Measurements from ENCODE around the gene MMAB. TPM values are rescaled to one million over a fixed set of nuclear protein-coding genes. Genes with fewer than 3 reads are reported as not detected.

Gene MMAB
- total RNA-seq, 1 experiment from 2014 or later = 97.6 TPM

DNA sequence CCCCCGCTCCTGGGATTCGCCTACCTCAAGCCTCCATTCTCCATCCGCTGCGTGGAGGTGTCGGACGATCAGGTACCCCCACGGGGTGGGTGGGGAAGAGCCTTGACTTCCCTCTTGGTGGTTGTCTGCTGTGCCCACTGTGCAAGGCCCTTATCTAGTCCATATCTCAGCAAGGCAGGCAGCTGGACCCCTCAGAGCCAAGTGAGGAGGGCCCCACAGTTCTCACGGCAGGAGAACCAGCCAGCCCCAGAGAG lies 39.9 kb downstream of the MMAB start:
- CTCF ChIA-PET = no interaction called here
- H3K4me1 ChIP-seq (ENCODE audit: insufficient read depth, low read length, poor library complexity, severe bottlenecking) = no peaks in the 10 kb centered on the region
- H3K9me3 ChIP-seq (ENCODE audit: low read depth, low read length, poor library complexity, severe bottlenecking) = no peaks in the 10 kb centered on the region
- TF ChIP-seq, protein P1, sequence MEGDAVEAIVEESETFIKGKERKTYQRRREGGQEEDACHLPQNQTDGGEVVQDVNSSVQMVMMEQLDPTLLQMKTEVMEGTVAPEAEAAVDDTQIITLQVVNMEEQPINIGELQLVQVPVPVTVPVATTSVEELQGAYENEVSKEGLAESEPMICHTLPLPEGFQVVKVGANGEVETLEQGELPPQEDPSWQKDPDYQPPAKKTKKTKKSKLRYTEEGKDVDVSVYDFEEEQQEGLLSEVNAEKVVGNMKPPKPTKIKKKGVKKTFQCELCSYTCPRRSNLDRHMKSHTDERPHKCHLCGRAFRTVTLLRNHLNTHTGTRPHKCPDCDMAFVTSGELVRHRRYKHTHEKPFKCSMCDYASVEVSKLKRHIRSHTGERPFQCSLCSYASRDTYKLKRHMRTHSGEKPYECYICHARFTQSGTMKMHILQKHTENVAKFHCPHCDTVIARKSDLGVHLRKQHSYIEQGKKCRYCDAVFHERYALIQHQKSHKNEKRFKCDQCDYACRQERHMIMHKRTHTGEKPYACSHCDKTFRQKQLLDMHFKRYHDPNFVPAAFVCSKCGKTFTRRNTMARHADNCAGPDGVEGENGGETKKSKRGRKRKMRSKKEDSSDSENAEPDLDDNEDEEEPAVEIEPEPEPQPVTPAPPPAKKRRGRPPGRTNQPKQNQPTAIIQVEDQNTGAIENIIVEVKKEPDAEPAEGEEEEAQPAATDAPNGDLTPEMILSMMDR (conservative IDR thresholded peaks at IDR 0.05; ENCODE audit: low read depth, low read length) = no peak
- TF ChIP-seq EZH2 (IDR thresholded peaks at IDR 0.05; ENCODE audit: borderline replicate concordance, low read depth, low read length, poor library complexity, severe bottlenecking) = no peak
- intact Hi-C loops (cut with micrococcal nuclease; ENCODE audit: unreplicated experiment) = no loop called here
- H3K4me3 ChIP-seq (ENCODE audit: low read depth, low read length, poor library complexity, severe bottlenecking) = no peak overlapping the region
- H3K27ac ChIP-seq (ENCODE audit: low read depth, low read length, poor library complexity, severe bottlenecking) = no peak overlapping the region
- POLR2A ChIA-PET (ENCODE audit: low non-redundant PET) = no interaction called here
- no TSS peak for BruUV-seq (replicated peaks)
- no peaks in the 10 kb centered on the region for H3K36me3 ChIP-seq (ENCODE audit: insufficient read depth, low read length, poor library complexity, severe bottlenecking)
- no peaks in the 10 kb centered on the region for H3K27me3 ChIP-seq (replicated peaks; ENCODE audit: insufficient read depth, low read depth, low read length, poor library complexity)
- no peak for DNase-seq (ENCODE audit: low spot score)

DNA sequence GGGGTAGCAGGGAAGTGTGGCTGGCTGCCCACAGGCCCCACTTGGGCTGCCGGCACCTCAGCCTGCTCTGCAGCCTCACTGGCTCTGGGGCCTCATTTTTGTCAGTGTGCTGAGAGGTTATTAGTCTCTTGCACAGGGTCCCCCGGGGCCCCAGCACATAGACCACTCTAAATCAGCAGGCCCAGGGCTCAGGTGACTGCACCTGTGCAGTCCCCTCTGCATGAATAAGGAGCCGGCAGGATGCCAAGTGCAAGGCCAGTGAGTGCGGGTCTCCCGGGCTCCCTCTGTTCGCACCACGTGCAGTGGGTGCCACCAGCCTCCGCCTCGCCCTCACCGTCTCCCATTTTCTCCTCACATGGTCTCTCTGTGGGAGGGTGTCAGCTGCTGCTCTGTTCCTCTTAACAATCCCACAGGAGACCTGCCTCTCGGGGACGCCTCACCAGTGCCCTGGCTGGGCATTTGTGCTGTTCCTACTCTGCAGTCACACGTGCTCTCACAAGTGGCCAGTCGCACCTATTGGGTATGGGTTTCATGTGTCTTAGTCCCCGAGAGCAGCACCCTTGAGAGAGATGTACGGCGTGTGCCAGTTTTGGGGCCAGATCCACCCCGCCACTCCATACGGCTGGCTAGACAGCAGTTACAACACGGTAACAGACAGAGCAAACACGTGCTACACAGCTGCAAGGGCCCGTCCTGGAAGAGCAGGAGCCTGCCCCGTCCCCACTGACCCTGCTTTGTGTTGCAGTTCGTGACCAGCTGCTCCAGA lies 40.4 kb downstream of the MMAB start:
- POLR2A ChIA-PET (ENCODE audit: low non-redundant PET) = no interaction called here
- H3K4me1 ChIP-seq (ENCODE audit: insufficient read depth, low read length, poor library complexity, severe bottlenecking) = no peaks in the 10 kb centered on the region

GRCh38 chr12:109531411-109531810 lies 41.9 kb downstream of the MMAB start:
- POLR2A ChIA-PET (ENCODE audit: low non-redundant PET) = no interaction called here
- CTCF ChIA-PET = no interaction called here
- no peaks in the 10 kb centered on the region for H3K4me1 ChIP-seq (ENCODE audit: insufficient read depth, low read length, poor library complexity, severe bottlenecking)
- H3K4me3 ChIP-seq (ENCODE audit: low read depth, low read length, poor library complexity, severe bottlenecking) = no peak overlapping the region
- TF ChIP-seq EZH2 (IDR thresholded peaks at IDR 0.05; ENCODE audit: borderline replicate concordance, low read depth, low read length, poor library complexity, severe bottlenecking) = no peak
- no peak overlapping the region for H3K27ac ChIP-seq (ENCODE audit: low read depth, low read length, poor library complexity, severe bottlenecking)
- intact Hi-C loops (cut with micrococcal nuclease; ENCODE audit: unreplicated experiment) = no loop called here
- H3K36me3 ChIP-seq (ENCODE audit: insufficient read depth, low read length, poor library complexity, severe bottlenecking) = no peaks in the 10 kb centered on the region
- no peaks in the 10 kb centered on the region for H3K9me3 ChIP-seq (ENCODE audit: low read depth, low read length, poor library complexity, severe bottlenecking)
- BruUV-seq (replicated peaks) = no TSS peak
- no peaks in the 10 kb centered on the region for H3K27me3 ChIP-seq (replicated peaks; ENCODE audit: insufficient read depth, low read depth, low read length, poor library complexity)
- DNase-seq (ENCODE audit: low spot score) = no peak

More for the DNA sequence above, 40.4 kb downstream of the MMAB start:
- CTCF ChIA-PET = no interaction called here
- TF ChIP-seq EZH2 (IDR thresholded peaks at IDR 0.05; ENCODE audit: borderline replicate concordance, low read depth, low read length, poor library complexity, severe bottlenecking) = no peak
- TF ChIP-seq, protein P1 (conservative IDR thresholded peaks at IDR 0.05; ENCODE audit: low read depth, low read length) = no peak
- intact Hi-C loops (cut with micrococcal nuclease; ENCODE audit: unreplicated experiment) = no loop called here
- no peaks in the 10 kb centered on the region for H3K36me3 ChIP-seq (ENCODE audit: insufficient read depth, low read length, poor library complexity, severe bottlenecking)
- no peaks in the 10 kb centered on the region for H3K9me3 ChIP-seq (ENCODE audit: low read depth, low read length, poor library complexity, severe bottlenecking)
- no peak for DNase-seq (ENCODE audit: low spot score)
- no TSS peak for BruUV-seq (replicated peaks)
- no peak overlapping the region for H3K4me3 ChIP-seq (ENCODE audit: low read depth, low read length, poor library complexity, severe bottlenecking)
- no peak overlapping the region for H3K27ac ChIP-seq (ENCODE audit: low read depth, low read length, poor library complexity, severe bottlenecking)
- no peaks in the 10 kb centered on the region for H3K27me3 ChIP-seq (replicated peaks; ENCODE audit: insufficient read depth, low read depth, low read length, poor library complexity)
